Measurements from ENCODE around the gene MLLT3.

The MLLT3 gene

DNA sequence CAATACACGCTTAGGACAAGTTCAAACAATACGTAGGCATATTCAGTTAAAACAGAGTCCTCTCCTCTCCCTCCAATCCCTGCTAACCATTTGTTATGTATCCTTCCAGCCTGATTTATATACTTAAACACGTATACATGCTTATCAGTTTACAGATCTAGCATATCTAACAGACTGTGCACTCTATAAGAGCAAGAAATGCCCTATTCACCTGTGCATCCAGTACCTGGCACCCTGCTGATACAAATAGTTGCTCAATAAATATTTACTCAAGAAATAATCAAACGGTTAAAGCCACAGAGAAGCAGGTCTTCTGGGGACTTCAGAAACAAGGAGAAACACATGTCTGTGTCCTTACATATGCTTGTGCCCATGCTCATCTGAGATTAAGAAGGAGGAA lies 55.9 kb downstream of the MLLT3 start:
- Mint-ChIP-seq H3K36me3 (ENCODE audit: low read depth) (no peaks in the 10 kb centered on the region), H3K27me3 (no peaks in the 10 kb centered on the region), H3K9me3 (no peaks in the 10 kb centered on the region), H3K27ac (no peak overlapping the region), H3K4me1 (ENCODE audit: low read depth) (peaks cover 85% of the 10 kb centered on the region), H3K4me3 (no peak overlapping the region)
- DNase-seq: no peak

DNA sequence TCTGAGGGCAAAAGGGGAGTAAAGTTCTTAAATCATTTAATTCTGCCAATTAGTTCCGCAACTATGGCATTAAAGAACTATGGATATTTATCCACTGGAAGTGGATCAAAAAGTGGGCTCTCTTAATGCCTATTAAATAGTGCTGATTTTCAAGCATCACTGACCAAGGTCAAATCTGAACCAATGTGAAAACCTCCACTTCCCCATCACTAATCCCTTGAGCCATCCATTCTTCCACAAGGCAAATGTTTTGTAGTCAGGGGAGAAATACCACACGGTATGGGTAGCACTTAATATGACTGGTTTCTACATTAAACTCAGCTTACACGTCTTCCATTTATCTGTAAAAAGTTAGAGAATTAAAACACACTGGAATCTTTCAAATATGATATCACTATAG lies 57.6 kb downstream of the MLLT3 start:
- Mint-ChIP-seq H3K27ac (no peak overlapping the region), H3K4me1 (ENCODE audit: low read depth) (peaks cover 85% of the 10 kb centered on the region), H3K4me3 (no peak overlapping the region), H3K9me3 (no peaks in the 10 kb centered on the region), H3K27me3 (no peaks in the 10 kb centered on the region), H3K36me3 (ENCODE audit: low read depth) (no peaks in the 10 kb centered on the region)
- no peak for DNase-seq

DNA sequence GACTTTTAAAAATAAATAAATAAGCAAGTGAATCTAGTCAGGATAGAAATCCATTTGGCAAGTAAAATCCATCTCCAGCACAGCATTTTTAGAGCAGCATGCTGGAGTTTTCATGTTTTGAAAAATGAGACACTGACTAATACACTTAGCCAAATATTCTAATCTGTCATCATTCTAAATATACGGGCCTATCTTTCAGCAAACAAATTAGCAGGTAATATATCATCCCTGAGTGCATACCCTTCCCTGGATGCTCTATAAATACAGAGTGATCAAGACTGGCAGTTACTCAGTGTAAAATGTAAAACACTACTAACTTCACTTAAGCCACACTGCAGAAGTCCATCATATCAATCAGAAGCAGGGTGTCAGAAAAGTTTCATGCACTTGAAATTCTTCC lies 58.4 kb downstream of the MLLT3 start:
- Mint-ChIP-seq H3K4me1 (ENCODE audit: low read depth) (peaks cover 83% of the 10 kb centered on the region), H3K27ac (no peak overlapping the region), H3K27me3 (no peaks in the 10 kb centered on the region), H3K4me3 (no peak overlapping the region), H3K36me3 (ENCODE audit: low read depth) (no peaks in the 10 kb centered on the region), H3K9me3 (no peaks in the 10 kb centered on the region)
- DNase-seq: no peak

DNA sequence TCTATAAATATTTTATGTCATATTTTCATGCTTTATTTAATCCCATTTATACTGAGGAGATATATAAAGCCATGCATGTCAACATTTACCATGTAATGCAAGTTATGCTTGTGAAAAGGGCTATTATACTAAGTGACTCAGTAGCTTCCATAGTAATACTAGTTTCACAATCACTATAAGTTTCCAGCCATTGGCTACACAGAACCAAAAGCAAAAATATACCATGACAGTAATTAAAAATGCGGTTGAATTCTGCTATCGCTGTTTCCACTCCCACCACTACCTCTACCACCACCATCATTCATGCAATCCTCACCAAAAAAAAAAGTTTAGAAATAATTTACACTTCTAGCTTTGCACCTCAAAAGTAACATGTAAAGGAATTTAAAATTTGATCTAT lies 60.2 kb downstream of the MLLT3 start:
- H3K36me3 Mint-ChIP-seq (ENCODE audit: low read depth): no peaks in the 10 kb centered on the region
- DNase-seq: no peak
- peak overlapping the region; percentile 87 for H3K27ac Mint-ChIP-seq
- peak overlapping the region; percentile 60 for H3K4me3 Mint-ChIP-seq
- H3K9me3 Mint-ChIP-seq: no peaks in the 10 kb centered on the region
- peaks cover 88% of the 10 kb centered on the region for H3K4me1 Mint-ChIP-seq (ENCODE audit: low read depth)
- no peaks in the 10 kb centered on the region for H3K27me3 Mint-ChIP-seq

DNA sequence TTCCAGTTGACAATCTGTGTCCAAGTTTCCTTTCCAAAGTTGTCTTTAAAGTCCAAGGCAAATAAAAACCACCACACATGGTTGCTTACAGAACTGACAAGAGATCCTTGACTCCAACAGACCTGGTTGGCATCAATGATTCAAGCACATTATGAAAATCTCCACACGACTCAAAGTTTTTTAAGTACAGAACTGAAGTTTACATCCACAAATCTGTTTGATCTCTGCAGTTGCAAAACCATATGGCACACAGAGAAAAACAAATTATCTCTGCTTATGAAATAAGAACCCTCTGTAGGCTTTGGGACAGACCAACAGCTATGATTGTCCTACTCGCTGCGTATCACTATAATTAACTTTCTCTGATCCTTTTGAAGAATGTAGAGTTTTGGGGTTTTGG lies 60.8 kb downstream of the MLLT3 start:
- Mint-ChIP-seq H3K36me3 (ENCODE audit: low read depth) (no peaks in the 10 kb centered on the region), H3K27me3 (no peaks in the 10 kb centered on the region), H3K27ac (peak overlapping the region; percentile 81), H3K4me1 (ENCODE audit: low read depth) (peaks cover 88% of the 10 kb centered on the region), H3K9me3 (no peaks in the 10 kb centered on the region), H3K4me3 (peak overlapping the region; percentile 16)
- DNase-seq: no peak

DNA sequence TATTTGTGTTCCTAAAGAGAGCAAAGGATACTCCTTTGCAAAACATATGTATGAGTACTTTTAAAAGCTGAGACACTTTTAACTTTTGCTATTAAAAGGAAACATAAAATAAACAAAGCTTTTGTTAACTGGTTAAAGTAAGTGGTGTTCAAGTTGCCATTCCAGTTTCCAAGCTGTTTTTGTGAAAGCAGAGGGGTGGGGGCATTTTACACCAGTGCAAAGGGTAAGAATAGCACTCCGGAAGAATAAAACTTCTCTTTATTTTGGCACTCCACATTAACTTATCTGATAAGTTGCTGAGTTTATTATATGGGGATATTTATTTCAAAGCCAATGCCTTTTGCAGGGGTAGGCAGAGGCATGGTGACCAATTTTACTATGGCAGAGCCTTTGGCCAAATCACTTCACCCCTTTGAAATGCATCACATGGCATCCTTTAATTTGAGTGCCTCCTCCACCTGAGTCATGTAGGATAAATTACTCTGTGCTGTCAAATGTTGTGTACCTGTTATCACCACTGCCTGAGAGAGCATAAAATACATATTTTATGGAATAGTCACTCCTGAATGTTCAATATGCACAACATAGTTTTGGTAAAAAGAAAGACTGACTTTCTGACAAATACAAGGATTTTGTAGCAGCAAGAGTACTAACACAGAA lies 62.9 kb downstream of the MLLT3 start:
- Mint-ChIP-seq H3K4me1 (ENCODE audit: low read depth) (peaks cover 85% of the 10 kb centered on the region), H3K4me3 (no peak overlapping the region), H3K27me3 (no peaks in the 10 kb centered on the region), H3K9me3 (no peaks in the 10 kb centered on the region), H3K27ac (peak overlapping the region; percentile 23), H3K36me3 (ENCODE audit: low read depth) (no peaks in the 10 kb centered on the region)
- DNase-seq: no peak

DNA sequence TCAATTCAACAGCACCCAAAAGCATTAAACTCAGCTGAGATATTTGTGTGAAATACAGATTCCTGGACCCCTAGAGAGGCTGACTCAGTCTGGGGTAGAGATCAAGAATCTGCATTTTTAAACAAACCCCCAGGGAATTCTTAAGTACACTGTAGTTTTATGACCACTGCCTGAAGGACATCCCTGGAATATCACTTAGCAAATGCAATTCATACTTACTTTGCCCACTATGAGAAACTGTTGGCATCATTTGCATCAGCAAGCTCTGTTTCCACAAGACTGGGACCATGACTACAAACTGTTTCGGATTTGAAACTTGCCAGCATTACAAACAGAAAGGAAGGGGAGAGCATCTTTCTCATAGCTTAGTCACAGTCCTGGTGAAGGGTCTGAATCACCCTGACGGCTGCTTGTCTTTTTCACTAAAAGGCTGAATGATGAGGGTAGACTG lies 63.7 kb downstream of the MLLT3 start:
- DNase-seq: no peak
- Mint-ChIP-seq H3K4me1 (ENCODE audit: low read depth) (peaks cover 85% of the 10 kb centered on the region), H3K4me3 (peak overlapping the region; percentile 46)

DNA sequence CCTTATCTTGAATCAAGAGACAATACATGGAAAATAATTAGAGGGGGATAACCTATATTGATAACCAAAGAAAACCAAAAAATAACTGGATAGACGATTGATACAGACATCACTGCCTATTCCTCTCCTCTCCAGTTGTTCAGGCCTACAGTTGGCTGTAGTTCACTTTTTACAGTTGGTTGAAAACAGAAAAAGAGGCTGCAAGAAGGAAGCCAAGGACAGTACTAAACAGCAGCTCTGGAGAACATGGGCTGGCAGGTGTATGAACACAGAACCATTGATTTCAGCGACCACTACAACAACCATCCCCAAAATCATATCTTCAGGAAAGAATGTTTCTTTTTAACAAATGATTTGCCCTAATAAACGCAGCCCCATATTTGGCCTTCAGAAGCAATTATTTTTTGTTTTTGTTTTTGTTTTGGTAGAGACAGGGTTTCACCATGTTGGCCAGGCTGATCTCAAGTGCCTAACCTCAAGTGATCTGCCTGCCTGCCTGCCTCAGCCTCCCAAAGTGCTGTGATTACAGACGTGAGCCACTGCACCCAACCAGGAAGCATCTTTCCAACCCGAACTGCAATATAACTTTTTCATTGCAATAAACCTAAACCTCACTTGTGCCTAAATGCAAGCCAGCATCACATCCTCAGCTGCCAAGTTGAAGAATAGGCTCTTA lies 64.3 kb downstream of the MLLT3 start:
- no peak for DNase-seq
- no peaks in the 10 kb centered on the region for H3K9me3 Mint-ChIP-seq
- H3K27me3 Mint-ChIP-seq: no peaks in the 10 kb centered on the region
- H3K4me3 Mint-ChIP-seq: peak overlapping the region; percentile 46
- H3K36me3 Mint-ChIP-seq (ENCODE audit: low read depth): no peaks in the 10 kb centered on the region
- peaks cover 85% of the 10 kb centered on the region for H3K4me1 Mint-ChIP-seq (ENCODE audit: low read depth)
- peak overlapping the region; percentile 92 for H3K27ac Mint-ChIP-seq

More for the DNA sequence above, 63.7 kb downstream of the MLLT3 start:
- Mint-ChIP-seq H3K9me3 (no peaks in the 10 kb centered on the region), H3K27me3 (no peaks in the 10 kb centered on the region), H3K36me3 (ENCODE audit: low read depth) (no peaks in the 10 kb centered on the region), H3K27ac (peak overlapping the region; percentile 92)

DNA sequence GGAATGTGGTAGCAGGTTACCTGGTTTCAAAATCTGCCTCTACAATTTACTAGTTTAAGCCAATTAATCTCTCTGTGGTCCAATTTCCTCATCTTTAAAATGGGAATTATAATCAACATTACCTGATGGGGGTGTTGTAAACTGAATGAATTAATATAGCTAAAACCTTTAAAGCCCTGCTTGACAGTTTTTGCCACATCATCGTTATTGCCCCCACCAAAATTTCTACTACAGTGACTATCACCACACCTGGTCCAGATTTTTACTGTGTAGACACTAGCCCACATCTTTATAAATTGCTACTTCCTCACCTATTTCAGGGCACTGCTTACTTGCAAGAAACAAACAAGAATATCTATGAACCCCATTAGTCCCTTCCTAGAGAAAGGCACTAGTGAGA lies 65.0 kb downstream of the MLLT3 start:
- Mint-ChIP-seq H3K9me3 (no peaks in the 10 kb centered on the region), H3K27ac (peak overlapping the region; percentile 92), H3K4me1 (ENCODE audit: low read depth) (peaks cover 85% of the 10 kb centered on the region), H3K36me3 (ENCODE audit: low read depth) (no peaks in the 10 kb centered on the region), H3K27me3 (no peaks in the 10 kb centered on the region), H3K4me3 (no peak overlapping the region)
- DNase-seq: no peak

DNA sequence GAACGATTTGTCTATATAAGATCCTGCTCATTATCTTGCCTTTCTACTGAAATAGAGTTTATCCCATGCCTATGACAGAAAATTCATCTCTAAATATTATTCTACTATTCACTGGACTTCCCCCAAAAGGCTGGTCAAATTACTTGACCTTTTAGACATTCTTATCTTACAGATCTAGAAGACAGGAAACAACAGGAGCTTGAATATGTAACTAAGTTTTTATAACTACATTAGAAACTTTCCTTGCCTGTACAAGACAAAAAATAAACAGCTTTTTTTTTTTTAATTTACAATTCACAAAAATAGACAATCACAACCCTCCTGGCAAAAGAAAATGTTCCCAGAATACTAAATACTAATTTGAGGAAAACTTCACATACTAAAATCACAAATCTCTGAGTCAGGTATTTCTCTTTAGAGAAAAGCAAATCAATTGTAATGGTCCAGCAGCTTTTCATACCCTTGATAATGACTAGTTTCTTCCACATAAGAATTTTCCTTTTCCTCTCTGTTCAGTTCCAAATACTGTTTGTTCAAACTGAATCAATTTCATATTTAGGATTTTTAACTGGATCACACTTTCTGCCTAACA lies 68.6 kb downstream of the MLLT3 start:
- H3K4me1 Mint-ChIP-seq (ENCODE audit: low read depth): peaks cover 83% of the 10 kb centered on the region
- H3K9me3 Mint-ChIP-seq: no peaks in the 10 kb centered on the region
- DNase-seq: no peak
- peak overlapping the region; percentile 49 for H3K4me3 Mint-ChIP-seq
- no peaks in the 10 kb centered on the region for H3K36me3 Mint-ChIP-seq (ENCODE audit: low read depth)
- H3K27me3 Mint-ChIP-seq: no peaks in the 10 kb centered on the region
- peak overlapping the region; percentile 82 for H3K27ac Mint-ChIP-seq

DNA sequence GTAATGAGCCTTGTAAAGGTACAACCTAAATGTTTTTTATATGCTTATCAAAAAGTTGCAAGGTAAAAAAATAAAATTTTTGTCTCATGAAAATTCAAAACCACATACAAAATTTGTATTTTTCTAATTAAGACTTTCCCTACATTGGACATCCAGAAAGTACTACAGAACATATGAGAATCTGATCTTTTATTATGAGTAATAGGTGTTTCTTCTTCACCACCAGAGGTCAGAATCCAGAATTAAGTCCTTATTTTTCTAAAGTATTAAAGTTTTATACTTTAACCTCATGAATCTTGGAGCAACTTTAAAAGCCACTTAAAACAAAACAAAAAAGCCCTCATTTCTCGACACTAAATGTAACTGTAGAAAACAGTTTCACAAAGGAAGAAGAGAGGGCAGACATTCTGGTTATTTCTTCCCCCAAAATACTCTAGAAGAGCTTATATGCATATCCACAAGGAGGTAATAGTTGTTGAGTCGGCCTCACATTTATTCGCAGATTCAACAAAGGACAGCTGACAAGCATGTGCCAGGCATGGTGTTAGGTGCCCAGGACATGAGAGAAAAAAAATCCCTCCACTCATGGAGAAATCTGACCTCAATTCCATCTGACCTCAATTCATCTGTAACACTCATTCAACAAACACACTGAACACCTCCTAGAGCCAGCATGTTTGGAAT lies 69.3 kb downstream of the MLLT3 start:
- DNase-seq: no peak

DNA sequence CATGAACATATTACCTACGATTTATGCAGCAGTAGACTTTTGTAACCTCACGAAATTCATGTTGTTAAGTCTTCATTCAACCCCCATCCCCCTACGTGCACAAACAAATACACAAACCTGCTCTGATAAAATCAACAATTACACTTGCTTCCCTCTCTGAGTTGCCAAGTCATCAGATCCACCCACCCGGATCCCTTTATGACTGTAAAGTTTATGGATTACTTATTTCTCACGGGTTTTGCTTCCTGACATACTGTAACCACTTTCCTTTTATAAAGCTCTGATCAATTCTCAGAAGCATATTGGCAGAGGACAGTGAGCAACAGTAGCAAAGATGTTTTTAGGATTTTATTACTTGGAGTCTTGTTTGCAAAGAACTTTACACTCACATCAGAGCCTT lies 70.5 kb downstream of the MLLT3 start:
- no peak for DNase-seq
- Mint-ChIP-seq H3K36me3 (ENCODE audit: low read depth) (no peaks in the 10 kb centered on the region), H3K27ac (peak overlapping the region; percentile 59), H3K4me1 (ENCODE audit: low read depth) (peaks cover 69% of the 10 kb centered on the region), H3K27me3 (no peaks in the 10 kb centered on the region), H3K9me3 (no peaks in the 10 kb centered on the region), H3K4me3 (peak overlapping the region; percentile 34)

More for the DNA sequence above, 69.3 kb downstream of the MLLT3 start:
- H3K9me3 Mint-ChIP-seq: no peaks in the 10 kb centered on the region
- H3K27me3 Mint-ChIP-seq: no peaks in the 10 kb centered on the region
- H3K27ac Mint-ChIP-seq: peak overlapping the region; percentile 82
- peak overlapping the region; percentile 49 for H3K4me3 Mint-ChIP-seq
- peaks cover 79% of the 10 kb centered on the region for H3K4me1 Mint-ChIP-seq (ENCODE audit: low read depth)
- no peaks in the 10 kb centered on the region for H3K36me3 Mint-ChIP-seq (ENCODE audit: low read depth)

DNA sequence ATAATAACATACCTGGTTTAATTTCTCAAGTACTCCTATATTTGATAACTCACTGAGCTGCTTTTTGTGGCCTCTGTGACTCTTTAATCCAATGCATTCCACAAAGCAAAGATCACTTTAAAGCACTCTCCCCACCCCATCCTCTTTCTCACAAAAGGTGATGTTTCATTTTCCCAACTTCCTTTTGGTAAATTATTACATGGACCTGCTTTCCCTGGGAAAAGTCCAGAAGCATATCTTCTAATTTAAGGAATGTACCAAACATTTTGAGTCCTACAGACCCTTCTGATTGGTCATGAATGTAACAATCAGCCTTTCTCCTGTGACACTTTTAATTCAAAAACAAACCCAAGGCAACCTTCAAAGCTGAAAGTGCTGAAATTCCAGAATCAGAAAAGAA lies 71.1 kb downstream of the MLLT3 start:
- H3K27ac Mint-ChIP-seq: no peak overlapping the region
- no peak for DNase-seq
- no peaks in the 10 kb centered on the region for H3K9me3 Mint-ChIP-seq
- peaks cover 67% of the 10 kb centered on the region for H3K4me1 Mint-ChIP-seq (ENCODE audit: low read depth)
- H3K27me3 Mint-ChIP-seq: no peaks in the 10 kb centered on the region
- H3K36me3 Mint-ChIP-seq (ENCODE audit: low read depth): no peaks in the 10 kb centered on the region
- no peak overlapping the region for H3K4me3 Mint-ChIP-seq

DNA sequence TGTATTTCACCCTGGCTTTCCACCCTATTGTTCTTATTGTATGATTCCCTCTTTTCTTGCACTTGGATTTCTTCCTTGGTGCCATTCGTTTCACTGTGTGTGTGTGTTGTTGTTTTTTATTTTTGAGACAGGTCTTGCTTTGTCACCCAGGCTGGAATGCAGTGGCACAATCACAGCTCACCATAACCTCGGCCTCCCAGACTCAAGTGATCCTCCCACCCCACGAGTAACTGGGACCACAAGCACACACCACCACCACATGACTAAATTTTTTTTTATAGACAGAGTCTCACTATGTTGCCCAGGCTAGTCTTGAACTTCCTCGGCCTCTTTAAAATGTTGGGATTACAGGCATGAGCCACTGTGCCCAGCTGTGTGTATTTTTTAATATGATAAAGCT lies 72.0 kb downstream of the MLLT3 start:
- Mint-ChIP-seq H3K4me3 (no peak overlapping the region), H3K4me1 (ENCODE audit: low read depth) (peaks cover 68% of the 10 kb centered on the region), H3K9me3 (no peaks in the 10 kb centered on the region), H3K27ac (no peak overlapping the region), H3K27me3 (no peaks in the 10 kb centered on the region), H3K36me3 (ENCODE audit: low read depth) (no peaks in the 10 kb centered on the region)
- DNase-seq: no peak

DNA sequence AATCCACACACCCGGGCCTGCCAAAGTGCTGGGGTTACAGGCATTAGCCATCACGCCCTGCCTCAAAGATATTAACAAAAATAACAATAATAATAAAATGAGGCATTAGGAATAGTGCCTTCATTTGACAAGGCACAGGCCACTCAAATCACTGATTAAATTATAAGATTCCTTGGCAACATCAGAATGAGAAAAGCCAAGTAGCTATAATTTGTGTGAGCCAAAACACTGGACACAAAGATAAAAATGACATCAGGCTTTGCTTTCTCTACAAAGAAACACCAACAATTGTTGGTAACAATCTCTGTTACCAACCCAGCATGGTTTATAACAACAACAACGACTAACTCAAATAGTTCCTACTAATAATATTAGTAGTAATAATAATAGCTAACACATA lies 73.2 kb downstream of the MLLT3 start:
- Mint-ChIP-seq H3K36me3 (ENCODE audit: low read depth) (peaks cover 4% of the 10 kb centered on the region), H3K27me3 (no peaks in the 10 kb centered on the region), H3K27ac (no peak overlapping the region), H3K9me3 (no peaks in the 10 kb centered on the region), H3K4me3 (no peak overlapping the region), H3K4me1 (ENCODE audit: low read depth) (peaks cover 65% of the 10 kb centered on the region)
- no peak for DNase-seq
